Measurements from ENCODE around the gene DMAC2. TPM values are rescaled to one million over a fixed set of nuclear protein-coding genes. Genes with fewer than 3 reads are reported as not detected.

DMAC2 gene
- polyA plus RNA-seq, 3 donors = 50.5 to 73.2 (median 59.1) TPM

DNA sequence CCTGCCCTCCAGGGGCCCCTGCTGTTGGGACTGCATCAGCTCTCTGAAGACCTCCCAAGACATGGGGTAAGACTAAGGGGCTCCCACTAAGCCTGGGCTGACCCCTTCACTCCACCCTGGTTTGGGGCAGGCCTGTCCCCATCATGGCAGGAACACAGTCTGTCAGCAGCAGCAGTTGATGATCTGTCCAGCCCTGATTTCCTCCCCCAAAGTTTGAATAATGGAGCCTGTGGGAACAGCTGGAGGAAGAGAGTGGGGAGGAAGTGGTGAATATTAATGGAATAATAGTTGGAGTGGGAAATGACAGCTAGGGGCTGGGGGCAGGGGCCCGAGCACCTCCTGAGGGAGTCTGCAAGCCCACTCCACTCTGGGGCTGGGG is 11.2 kb downstream of the DMAC2 start:
- DNase-seq (ENCODE audit: extremely low read depth in 1 of 11, low read depth in 9 of 11, low spot score in 4 of 11) = no peak

DNA sequence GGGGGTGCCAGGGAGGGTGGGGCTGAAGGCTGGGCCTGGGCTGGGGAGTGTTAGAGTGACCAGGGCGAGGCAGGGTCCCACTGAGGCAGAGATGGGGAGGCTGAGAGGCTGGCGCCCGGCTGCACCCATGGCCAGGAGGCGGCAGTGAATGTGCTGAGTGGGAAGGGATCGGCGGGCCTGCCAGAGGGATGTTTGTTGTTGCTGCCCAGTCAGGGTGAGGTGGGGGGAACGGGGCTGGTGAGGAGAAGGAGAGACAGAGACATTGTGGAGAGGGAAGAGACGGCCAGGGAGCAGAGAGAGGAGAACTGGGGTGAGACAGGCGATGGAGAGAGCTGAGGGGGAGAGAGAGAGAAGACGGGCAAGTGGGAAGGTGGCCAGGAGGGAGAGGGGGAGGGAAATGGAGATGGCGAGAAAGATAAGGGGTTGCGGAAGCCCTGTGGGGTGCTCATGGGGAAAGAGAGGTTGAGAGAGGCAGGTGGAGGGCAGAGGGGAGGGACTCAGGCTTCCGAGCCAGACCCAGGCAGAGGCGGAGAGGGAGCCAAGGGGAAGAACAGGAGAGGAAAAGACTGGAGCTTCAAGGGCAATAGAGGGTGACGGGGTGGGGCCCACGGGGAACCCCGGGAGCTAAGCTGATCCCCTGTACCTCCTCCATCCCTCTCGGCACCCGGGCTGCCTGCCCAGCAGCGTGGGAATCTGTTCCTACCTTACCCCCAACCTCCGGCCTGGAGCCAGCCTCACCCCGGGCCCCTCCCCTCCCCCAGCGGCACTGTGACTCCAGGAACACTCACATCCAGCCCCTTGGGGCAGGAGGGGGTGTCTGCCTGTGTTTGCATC is 11.8 kb downstream of the DMAC2 start:
- DNase-seq (ENCODE audit: extremely low read depth in 1 of 11, low read depth in 9 of 11, low spot score in 4 of 11) = no peak

DNA sequence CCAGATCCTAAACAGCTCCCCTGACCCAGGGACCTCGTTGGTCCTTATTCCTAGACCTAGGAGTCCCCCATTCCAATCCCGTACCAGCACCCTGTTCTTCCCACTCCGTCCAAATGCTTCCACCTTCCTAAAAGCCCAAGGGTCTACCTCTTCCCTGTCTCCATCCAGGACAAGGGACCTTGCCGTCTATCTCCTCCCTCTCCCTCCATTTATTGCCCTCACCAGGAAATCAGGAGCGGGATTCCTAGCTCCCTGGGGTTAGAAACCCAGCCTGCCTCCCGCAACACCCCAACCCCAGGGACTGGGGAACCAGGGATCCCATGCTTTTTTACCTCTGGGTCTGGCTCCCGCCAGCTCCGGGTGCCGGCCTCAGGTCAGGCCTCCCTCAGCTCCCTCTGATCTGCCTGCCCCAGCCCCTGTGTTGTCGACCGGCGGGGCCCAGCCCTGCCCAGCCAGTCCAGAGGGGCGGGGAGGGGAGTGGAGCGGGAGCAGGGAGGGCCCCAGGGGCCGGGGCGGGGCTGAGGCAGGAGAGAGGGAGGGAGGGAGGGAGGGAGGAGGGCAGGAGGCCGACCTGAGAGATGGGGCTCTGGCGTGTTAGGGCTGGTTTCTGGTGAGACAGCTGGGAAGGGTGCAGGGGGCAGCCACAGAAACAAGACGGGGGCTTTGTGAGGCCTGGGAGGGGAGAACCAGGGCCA is 12.6 kb downstream of the DMAC2 start, which contains the start of gene B3GNT8:
Gene B3GNT8 (minus strand): TSS at position 423 of the 695 bp plus-strand sequence. CDS start 596 bp downstream, outside the sequence.
- DNase-seq (ENCODE audit: extremely low read depth in 1 of 11, low read depth in 9 of 11, low spot score in 4 of 11) = peak in 8 of 11 donors; percentile 56 to 72 (median 62)

DNA sequence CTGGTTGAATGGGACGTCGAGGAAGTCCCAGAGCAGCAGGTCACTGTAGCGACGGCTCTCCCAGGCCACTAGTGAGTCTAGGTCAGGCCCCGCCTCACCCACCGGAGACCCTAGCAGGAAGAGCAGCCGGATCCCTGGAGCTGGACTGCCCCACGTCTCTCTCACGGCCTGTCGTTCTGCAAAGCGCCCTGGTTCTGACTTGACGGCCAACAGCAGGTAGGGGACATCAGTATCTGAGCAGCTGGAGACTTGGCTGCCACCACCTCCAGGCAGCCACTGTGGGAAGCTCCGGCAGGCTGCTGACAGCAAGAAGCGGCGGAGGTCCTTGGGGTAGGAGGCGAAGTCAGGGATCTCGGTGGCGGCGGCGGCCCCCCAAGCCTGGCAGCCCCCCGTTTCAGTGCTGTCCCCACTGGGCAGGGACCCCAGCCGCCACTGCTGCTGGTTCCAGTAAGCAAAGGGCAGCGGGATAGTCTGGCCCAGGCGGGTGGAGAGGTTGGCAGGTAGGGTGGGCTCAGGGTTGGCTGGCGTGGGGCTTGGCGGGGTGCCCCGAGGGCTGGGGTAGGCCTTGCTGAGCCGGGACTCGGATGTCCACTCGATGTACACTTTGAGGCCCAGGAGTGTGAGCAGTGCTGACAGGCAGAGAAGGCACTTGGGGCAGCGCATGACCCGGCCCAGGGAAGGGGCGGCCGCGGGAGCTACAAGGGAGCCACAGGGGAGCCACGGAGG is 13.4 kb downstream of the DMAC2 start:
- no peak for DNase-seq (ENCODE audit: extremely low read depth in 1 of 11, low read depth in 9 of 11, low spot score in 4 of 11)

DNA sequence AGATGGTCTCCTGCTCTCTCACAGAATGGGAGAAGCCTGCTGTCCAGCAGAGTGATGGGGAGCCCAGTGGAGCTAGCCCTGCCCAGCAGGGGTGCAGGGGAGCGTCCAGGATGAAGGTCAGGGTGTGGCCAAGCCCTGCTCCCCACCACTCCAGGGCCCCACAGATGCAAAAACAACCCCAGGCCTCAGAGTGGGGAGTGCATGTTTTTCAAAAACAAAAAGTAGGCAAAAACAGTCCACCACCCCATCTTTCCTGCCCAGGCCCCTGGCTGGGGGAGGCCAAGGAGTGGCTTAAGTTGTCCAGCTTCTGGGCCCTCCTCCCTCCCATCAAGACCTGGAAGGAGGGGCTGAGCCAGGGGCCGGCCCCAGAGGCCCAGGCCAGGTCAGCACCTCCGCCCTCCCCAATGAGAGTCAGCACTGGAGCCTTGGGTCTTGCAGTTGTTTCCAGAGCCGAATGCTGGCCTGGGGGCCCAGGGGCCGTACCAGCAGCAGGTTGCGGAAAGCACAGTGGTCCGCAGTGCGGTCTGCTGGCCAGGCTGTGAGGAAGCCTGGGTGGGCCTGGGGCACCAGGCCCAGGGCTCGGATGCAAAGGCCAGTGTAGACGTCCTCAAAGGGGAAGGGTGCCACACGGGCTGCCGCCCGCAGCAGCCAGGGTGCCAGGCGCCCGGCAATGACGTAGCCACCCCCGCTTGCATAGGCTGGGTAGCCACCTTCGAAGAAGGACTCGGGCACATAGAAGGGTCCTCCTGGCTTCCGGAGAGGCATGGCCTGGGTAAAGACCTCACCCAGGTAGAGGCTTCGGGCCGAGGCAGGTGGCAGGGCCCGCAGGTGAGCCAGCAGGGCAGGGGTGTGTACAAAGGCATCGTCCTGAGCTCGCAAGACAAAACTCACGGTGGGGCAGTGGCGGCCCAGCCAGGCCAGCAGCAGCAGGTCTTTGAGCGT is 14.3 kb downstream of the DMAC2 start:
- no peak for DNase-seq (ENCODE audit: extremely low read depth in 1 of 11, low read depth in 9 of 11, low spot score in 4 of 11)

DNA sequence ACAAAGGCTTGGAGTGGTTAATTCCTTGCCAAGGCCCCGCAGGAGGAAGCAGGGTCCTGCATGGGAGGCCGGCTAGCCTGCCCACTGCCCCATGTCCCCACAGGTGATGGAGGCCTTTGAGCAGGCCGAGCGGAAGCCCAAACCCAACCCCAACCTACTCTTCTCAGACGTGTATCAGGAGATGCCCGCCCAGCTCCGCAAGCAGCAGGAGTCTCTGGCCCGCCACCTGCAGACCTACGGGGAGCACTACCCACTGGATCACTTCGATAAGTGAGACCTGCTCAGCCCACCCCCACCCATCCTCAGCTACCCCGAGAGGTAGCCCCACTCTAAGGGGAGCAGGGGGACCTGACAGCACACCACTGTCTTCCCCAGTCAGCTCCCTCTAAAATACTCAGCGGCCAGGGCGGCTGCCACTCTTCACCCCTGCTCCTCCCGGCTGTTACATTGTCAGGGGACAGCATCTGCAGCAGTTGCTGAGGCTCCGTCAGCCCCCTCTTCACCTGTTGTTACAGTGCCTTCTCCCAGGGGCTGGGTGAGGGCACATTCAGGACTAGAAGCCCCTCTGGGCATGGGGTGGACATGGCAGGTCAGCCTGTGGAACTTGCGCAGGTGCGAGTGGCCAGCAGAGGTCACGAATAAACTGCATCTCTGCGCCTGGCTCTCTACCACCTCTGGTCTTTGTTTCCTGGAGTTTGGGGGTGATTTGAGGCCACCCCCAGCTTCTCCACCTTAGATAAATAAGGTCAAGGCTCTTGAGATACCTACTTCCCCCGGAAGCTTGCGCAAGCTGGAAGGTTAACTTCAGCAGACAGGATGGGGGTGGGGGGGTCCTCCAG is 15.2 kb downstream of the DMAC2 start:
- no peak for DNase-seq (ENCODE audit: extremely low read depth in 1 of 11, low read depth in 9 of 11, low spot score in 4 of 11)

DNA sequence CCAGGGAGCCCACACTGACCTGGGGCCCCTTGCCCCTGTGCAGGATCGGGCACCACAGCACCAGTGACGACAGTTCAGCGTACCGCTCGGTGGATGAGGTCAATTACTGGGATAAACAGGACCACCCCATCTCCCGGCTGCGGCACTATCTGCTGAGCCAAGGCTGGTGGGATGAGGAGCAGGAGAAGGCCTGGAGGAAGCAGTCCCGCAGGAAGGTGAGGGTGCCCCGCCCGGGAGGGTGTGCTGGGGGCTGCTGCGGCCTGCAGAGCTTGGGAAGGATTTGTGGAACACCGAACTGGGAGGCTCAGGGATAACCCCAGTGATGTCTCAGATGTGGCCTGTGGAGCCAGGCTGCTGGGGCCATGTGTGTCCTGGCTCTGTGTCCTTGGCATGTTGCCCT is 16.8 kb downstream of the DMAC2 start:
- DNase-seq (ENCODE audit: extremely low read depth in 1 of 11, low read depth in 9 of 11, low spot score in 4 of 11) = no peak

DNA sequence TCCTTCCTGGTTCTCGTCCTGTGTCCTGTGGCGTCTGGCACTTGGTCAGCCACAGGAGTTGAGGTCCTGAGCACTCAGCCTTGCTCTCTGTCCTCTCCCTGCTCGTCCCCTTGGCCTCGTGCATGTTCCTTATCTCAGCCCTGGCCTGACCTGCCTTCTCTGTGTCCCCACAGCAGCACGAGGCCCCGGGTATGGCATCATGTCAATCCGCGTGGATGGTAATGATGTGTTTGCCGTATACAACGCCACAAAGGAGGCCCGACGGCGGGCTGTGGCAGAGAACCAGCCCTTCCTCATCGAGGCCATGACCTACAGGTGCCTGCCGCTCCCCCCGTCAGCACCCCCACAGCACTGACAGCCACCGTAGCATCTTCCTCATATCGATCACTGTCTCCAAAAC is 17.3 kb downstream of the DMAC2 start:
- DNase-seq (ENCODE audit: extremely low read depth in 1 of 11, low read depth in 9 of 11, low spot score in 4 of 11) = no peak

DNA sequence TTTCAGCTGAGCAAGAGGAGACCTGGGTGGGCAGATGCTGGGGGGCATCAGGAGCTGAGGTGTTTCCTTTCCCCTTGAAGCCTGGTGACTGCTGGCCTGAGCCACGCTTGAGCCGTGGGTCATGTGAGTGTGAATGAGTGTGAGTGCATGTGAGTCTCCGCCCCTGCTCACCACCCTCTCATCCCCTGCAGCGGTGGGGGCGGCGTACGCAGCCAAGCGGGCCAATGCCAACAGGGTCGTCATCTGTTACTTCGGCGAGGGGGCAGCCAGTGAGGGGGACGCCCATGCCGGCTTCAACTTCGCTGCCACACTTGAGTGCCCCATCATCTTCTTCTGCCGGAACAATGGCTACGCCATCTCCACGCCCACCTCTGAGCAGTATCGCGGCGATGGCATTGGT is 17.7 kb downstream of the DMAC2 start:
- no peak for DNase-seq (ENCODE audit: extremely low read depth in 1 of 11, low read depth in 9 of 11, low spot score in 4 of 11)

DNA sequence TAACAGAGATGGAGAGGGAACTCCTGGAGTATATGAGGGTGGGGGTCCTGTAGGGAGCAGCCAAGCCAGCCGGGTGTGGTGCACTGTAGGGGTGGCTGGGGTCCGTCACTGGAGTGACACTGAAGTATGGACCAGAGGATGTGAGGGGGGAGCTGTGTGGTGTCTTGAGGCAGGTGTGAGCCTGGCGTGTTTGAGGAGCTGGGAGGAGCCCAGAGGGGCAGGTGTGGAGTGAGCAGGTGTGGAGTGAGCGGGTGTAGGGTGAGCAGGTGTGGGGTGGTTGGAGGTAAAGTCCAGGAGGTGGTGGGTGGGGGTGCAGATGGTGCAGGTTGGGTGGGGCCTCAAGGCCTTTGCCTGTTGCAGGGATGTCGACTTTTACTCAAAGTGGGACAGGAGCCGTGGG is 18.4 kb downstream of the DMAC2 start:
- no peak for DNase-seq (ENCODE audit: extremely low read depth in 1 of 11, low read depth in 9 of 11, low spot score in 4 of 11)

DNA sequence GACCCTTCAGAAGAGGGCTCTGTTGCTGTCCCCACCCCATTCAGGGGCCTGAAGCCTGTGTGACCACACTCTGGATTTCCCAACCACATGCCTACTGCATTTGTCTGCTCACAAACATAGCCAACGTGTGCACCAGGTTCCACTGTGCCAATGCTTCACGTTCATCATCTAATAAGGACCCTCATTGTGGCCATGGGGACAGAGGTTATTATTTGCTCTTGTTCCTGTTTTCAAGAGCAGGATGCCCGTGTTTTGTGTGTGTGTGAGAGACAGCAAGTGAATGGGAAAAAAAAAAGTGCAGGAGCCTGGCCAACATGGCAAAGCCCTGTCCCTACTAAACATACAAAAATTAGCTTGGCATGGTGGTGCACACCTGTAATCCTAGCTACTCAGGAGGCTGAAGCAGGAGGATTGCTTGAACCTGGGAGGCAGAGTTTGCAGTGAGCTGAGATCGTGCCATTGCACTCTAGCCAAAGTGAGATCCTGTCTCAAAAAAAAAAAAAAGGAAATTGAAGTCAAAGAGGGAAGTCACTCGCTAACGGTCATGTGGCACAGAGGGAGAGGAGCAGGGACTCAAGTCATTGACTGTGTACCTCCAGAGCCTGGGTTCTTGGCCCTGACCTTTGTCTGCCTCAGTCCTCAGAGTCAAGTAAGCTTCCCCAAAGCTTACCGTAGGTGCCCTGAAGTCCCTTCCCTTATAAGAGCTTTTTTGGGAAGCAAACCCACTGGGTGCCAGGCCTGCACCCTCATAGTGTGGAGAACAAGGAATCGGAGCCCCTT is 19.4 kb downstream of the DMAC2 start:
- no peak for DNase-seq (ENCODE audit: extremely low read depth in 1 of 11, low read depth in 9 of 11, low spot score in 4 of 11)

DNA sequence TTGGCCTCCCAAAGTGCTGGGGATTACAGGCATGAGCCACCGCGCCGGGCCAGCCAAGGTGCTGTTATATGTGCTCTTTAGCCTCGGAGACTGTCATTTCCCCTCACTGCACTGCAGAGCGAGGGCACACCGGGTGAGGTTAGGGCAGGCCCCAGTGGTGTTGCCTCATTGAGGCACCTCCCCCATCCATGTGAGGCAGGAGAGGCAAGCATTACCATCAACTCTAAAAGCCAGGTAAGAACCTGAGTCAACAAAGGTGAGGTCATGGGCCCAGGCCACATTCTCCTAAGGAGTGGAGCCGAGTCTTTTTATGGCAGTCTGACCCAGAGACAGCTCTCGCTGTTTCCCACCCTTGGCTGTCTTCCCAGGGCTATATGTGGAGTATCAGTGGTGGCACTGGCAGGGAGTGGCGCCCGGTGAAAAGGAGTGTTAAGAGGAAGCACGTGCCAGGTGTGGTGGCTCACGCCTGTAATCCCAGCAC is 23.5 kb downstream of the DMAC2 start:
- DNase-seq (ENCODE audit: extremely low read depth in 1 of 11, low read depth in 9 of 11, low spot score in 4 of 11) = no peak

DNA sequence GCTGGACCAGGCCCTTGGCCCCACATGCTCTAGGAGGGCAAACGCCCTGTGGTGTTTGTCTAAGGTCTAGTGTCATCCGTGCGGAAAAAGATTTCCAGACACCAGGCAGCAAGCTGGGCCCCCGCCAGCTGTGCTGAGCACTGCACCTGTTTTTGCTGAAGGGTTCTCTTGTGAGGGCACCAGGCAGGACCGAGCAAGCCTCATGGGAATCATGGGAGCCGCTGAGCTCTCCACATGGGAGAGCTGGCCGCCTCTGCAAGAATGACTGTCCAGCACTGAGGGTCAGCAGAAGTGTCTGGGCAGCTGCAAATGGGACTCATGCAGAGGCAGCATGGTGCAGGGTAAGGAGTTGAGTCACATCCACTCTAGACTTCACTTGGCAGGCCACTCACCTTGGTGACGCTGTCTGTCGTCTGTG is 24.5 kb downstream of the DMAC2 start:
- no peak for DNase-seq (ENCODE audit: extremely low read depth in 1 of 11, low read depth in 9 of 11, low spot score in 4 of 11)

DNA sequence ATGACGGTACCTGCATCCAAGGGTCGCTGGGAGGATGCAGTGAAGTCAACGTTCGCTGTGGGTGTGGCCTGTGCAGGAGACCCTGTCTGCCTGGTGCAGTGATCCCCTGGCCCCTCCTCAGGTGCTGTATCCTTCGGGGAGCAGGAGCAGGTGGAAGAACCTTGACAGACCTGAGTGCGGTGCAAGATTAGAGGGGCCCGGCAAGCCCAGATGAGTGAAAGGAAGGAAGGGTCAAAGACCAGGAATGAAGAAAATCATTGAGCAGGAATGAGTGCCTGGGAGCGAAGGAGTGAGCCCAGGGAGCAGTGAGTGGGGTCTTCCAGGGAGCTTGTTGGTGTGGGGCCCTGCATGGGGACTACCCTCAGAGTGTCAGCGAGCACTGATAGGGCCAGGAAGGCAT is 25.3 kb downstream of the DMAC2 start:
- no peak for DNase-seq (ENCODE audit: extremely low read depth in 1 of 11, low read depth in 9 of 11, low spot score in 4 of 11)

DNA sequence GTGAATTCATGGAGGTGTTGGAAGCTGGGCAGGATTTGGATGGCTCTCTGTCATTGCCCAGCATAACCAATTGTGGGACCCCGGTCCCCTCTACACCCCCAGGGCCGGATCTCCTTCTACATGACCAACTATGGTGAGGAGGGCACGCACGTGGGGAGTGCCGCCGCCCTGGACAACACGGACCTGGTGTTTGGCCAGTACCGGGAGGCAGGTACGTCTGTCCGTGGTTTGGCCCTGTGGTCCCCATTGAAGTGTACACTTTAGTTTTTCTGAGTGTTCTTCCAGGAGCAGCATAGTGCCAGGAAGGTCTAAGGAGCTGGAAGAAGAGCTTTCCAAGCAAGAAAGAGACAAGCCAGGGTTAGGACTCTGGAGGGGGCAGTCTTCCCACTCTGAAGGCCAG is 25.8 kb downstream of the DMAC2 start:
- no peak for DNase-seq (ENCODE audit: extremely low read depth in 1 of 11, low read depth in 9 of 11, low spot score in 4 of 11)

DNA sequence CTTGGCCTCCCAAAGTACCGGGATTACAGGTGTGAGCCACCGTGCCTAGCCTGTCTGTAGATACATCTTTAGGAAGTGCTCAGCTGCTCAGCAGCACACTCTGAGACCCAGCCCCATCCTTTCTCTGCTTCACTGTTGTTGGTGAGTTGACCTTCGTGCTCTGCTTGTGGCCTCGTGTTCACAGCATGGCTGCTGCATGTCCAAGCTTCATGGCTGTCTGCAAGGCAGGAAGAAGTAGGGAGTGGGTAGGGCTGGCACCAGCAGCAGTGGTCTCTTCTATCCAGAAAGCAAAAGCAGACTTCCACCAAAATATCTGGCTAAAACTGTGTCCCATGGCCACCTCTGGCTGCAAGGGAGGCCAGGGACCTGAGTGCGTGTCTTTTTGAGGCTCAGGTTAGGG is 26.8 kb downstream of the DMAC2 start:
- DNase-seq (ENCODE audit: extremely low read depth in 1 of 11, low read depth in 9 of 11, low spot score in 4 of 11) = no peak

DNA sequence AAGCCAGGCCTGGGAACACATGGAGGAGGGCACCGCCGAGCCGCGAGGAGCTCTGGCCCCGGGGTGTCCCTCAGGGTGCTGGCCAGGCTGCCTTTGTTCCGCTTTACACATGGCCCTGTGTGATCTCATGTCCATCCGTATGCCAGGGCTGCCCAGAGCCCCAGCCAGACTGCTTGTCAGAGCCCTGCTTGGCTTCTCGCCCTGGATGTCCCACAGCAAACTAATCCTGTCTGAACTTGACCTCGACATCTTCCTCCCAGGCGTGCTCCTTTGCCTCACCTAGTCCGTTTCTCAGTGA is 27.8 kb downstream of the DMAC2 start:
- no peak for DNase-seq (ENCODE audit: extremely low read depth in 1 of 11, low read depth in 9 of 11, low spot score in 4 of 11)
